ENCODE data around the gene MOCOS.
A peak's percentile ranks its signal among the peaks of the same experiment; 100 is the strongest.

The MOCOS gene

GRCh38 chr18:36176177-36176584 is 11.1 kb upstream of the MOCOS start:
- Histone ChIP-seq H3K4me3 (ENCODE audit: low read depth, low read length) (no peak overlapping the region), H3K4me1 (ENCODE audit: control insufficient read depth, insufficient read depth, low read length) (no peaks in the 10 kb centered on the region), H3K9me3 (ENCODE audit: control insufficient read depth, insufficient read depth, low read depth, low read length) (no peaks in the 10 kb centered on the region), H3K27ac (ENCODE audit: extremely low read depth, low read depth, low read length) (no peak overlapping the region), H3K36me3 (ENCODE audit: control insufficient read depth in 2 of 2, insufficient read depth in 1 of 2, low read length in 2 of 2) (peaks cover 6 to 65% of the 10 kb centered on the region in 2 experiments; a peak in 2 of 3 replicates)
- ChIA-PET CTCF (interaction anchor here (1.1 kb wide), 1 partner anchor 108 kb away, joined by 3 read pairs; no protein-coding TSS in a partner anchor), POLR2A (interaction anchor here (0.9 kb wide), 1 partner anchor 47 kb away, joined by 3 read pairs; the partner anchor contains the start of genes ELP2 and SLC39A6)
- TF ChIP-seq ZNF121 (tag by site-specific recombination; IDR thresholded peaks at IDR 0.05) (no peak), ZFP41 (tag by site-specific recombination; IDR thresholded peaks at IDR 0.05; ENCODE audit: borderline replicate concordance) (no peak), HIC1 (tag by site-specific recombination; IDR thresholded peaks at IDR 0.05) (no peak), ZNF600 (tag by site-specific recombination; IDR thresholded peaks at IDR 0.05) (no peak), ZSCAN5A (tag by site-specific recombination; IDR thresholded peaks at IDR 0.05) (no peak), ZNF155 (tag by site-specific recombination; IDR thresholded peaks at IDR 0.05) (no peak), ZNF544 (tag by site-specific recombination; IDR thresholded peaks at IDR 0.05) (no peak), ZNF473 (tag by site-specific recombination; IDR thresholded peaks at IDR 0.05) (no peak), YY1 (tag by site-specific recombination; IDR thresholded peaks at IDR 0.05) (no peak), ZNF16 (tag by site-specific recombination; IDR thresholded peaks at IDR 0.05; ENCODE audit: low read depth) (no peak), ZNF514 (tag by site-specific recombination; IDR thresholded peaks at IDR 0.05) (no peak)

- ChIA-PET POLR2A (no interaction called here), CTCF (no interaction called here)
- Histone ChIP-seq H3K9me3 (ENCODE audit: control insufficient read depth, insufficient read depth, low read depth, low read length) (no peaks in the 10 kb centered on the region), H3K4me3 (ENCODE audit: low read depth, low read length) (no peak overlapping the region), H3K4me1 (ENCODE audit: control insufficient read depth, insufficient read depth, low read length) (no peaks in the 10 kb centered on the region), H3K36me3 (ENCODE audit: control insufficient read depth in 2 of 2, insufficient read depth in 1 of 2, low read length in 2 of 2) (peaks cover 6 to 60% of the 10 kb centered on the region in 2 experiments; a peak in 2 of 3 replicates), H3K27ac (ENCODE audit: extremely low read depth, low read depth, low read length) (no peak overlapping the region)
- TF ChIP-seq FEZF1 (tag by site-specific recombination; IDR thresholded peaks at IDR 0.05) (peak; percentile 10; the same call in 1 of the 2 replicates), ZNF214 (tag by site-specific recombination; IDR thresholded peaks at IDR 0.05; ENCODE audit: borderline replicate concordance) (no peak), SP2 (tag by site-specific recombination; IDR thresholded peaks at IDR 0.05) (no peak), ZNF768 (tag by site-specific recombination; IDR thresholded peaks at IDR 0.05) (no peak), ZNF692 (tag by site-specific recombination; IDR thresholded peaks at IDR 0.05) (no peak), BCL6B (tag by site-specific recombination; IDR thresholded peaks at IDR 0.05) (no peak), ATF2 (tag by site-specific recombination; IDR thresholded peaks at IDR 0.05; ENCODE audit: low read depth) (0 out of 2 replicates have a peak, but pooled peaks have one; percentile 5), ZNF670 (tag by site-specific recombination; IDR thresholded peaks at IDR 0.05; ENCODE audit: low read depth) (no peak), ZNF488 (tag by site-specific recombination; IDR thresholded peaks at IDR 0.05) (no peak), ZNF629 (tag by site-specific recombination; IDR thresholded peaks at IDR 0.05) (peak; percentile 34; the same call in 1 of the 2 replicates)
Observed at GRCh38 chr18:36176711-36177110, 10.6 kb upstream of the MOCOS start.
